ENCODE data around the gene PARD3. TPM values are rescaled to one million over a fixed set of nuclear protein-coding genes. Genes with fewer than 3 reads are reported as not detected.

PARD3 gene
- total and polyA plus RNA-seq, 12 donors = 17.0 to 93.8 (median 47.3) TPM

DNA sequence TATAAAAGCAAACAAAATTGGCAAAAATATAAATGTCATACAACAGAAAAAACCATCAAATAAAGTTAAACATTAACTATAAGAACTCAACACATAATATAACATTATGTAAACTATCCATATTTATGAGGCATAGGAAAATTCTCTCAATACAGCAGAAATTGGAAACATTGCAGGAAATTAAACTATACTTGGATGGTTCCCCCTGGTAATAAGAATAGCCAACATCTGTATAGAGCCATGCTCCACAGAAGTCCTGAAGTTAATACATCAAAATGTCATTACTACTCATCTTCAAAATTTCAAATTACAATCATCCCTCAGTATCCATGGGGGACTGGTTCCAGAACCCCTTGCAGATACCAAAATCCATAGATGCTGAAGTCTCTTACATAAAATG is 350.5 kb downstream of the PARD3 start:
- H3K27ac ChIP-seq = no peak overlapping the region
- H3K4me1 ChIP-seq (replicated peaks in 1 of 2) = no peaks in the 10 kb centered on the region
- H3K36me3 ChIP-seq (replicated peaks in 1 of 2) = no peaks in the 10 kb centered on the region
- no peaks in the 10 kb centered on the region for H3K9me3 ChIP-seq (replicated peaks in 1 of 3)
- TF ChIP-seq, protein P1, sequence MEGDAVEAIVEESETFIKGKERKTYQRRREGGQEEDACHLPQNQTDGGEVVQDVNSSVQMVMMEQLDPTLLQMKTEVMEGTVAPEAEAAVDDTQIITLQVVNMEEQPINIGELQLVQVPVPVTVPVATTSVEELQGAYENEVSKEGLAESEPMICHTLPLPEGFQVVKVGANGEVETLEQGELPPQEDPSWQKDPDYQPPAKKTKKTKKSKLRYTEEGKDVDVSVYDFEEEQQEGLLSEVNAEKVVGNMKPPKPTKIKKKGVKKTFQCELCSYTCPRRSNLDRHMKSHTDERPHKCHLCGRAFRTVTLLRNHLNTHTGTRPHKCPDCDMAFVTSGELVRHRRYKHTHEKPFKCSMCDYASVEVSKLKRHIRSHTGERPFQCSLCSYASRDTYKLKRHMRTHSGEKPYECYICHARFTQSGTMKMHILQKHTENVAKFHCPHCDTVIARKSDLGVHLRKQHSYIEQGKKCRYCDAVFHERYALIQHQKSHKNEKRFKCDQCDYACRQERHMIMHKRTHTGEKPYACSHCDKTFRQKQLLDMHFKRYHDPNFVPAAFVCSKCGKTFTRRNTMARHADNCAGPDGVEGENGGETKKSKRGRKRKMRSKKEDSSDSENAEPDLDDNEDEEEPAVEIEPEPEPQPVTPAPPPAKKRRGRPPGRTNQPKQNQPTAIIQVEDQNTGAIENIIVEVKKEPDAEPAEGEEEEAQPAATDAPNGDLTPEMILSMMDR (IDR thresholded peaks at IDR 0.05) = no peak
- no peak for DNase-seq
- H3K4me3 ChIP-seq = no peak overlapping the region
- intact Hi-C loops (cut with DNase I) = no loop called here
- no peaks in the 10 kb centered on the region for H3K27me3 ChIP-seq

DNA sequence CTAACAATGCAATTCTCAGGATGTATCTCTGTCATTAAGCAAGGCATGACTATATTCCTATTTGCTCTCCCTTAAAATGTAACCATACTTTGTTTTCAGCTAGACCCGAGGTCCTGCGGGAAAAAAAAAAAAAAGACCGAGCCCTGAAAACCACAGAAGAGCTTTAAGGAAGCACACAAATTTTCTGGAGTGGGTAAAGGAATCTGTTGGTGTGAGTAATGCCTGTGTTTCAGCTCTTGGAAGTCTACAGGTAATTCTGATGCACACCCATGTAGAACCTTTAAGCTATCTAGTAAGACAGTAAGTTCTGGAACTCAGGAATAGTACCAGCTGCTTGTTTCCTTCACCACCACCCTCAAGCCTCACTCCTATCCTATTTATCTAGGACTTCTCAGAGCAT is 351.1 kb downstream of the PARD3 start:
- Histone ChIP-seq H3K27me3 (no peaks in the 10 kb centered on the region), H3K9me3 (replicated peaks in 1 of 3) (no peaks in the 10 kb centered on the region), H3K4me1 (replicated peaks in 1 of 2) (no peaks in the 10 kb centered on the region), H3K4me3 (no peak overlapping the region), H3K27ac (no peak overlapping the region), H3K36me3 (replicated peaks in 1 of 2) (no peaks in the 10 kb centered on the region)
- no peak for DNase-seq
- 82 to 93% (median 91%) methylated on average over 3 of the region's 3 CpGs for WGBS, 4 donors
- TF ChIP-seq POLR2A (IDR thresholded peaks at IDR 0.05) = no peak
- TF ChIP-seq, protein P1 (IDR thresholded peaks at IDR 0.05) = no peak
- intact Hi-C loops (cut with DNase I) = no loop called here

DNA sequence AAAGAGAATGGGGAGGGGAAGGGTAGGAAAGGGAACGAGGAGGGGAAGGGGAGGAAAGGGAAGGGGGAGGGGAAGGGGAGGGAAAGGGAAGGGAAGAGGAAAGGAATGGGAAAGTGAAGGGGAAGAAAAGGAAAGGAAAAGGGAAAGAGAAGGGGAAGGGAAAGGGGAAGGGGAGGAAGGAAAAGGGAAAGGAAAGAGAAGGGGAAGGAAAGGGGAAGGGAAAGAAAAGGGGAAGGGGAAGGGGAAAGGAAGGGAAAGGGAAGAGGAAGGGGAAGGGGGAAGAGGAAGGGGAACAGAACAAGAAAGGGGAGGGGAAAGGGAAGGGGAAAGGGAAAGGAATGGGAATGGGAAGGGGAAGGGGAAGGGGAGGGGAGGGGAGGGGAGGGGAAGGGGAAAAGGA is 352.1 kb downstream of the PARD3 start:
- no peaks in the 10 kb centered on the region for H3K9me3 ChIP-seq (replicated peaks in 1 of 3)

DNA sequence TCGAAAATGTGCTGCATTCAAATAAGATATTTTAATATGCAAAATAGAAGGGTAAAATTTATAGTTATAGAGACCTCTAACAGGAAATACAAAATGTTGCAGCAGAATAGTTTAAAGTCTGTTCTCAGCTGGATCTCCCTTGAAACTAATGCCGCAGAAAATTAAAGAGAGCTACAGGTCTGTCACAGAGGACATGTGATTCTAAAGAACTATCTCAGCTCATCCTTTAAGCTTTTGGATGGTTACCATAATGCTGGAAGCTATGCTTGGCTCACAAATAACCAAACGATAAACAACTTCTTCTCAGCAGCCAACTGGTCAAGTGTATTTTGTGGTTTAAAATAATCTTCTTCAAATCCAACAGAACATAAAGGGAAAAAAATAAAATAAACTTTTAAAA is 353.0 kb downstream of the PARD3 start:
- H3K27ac ChIP-seq = no peak overlapping the region
- no peaks in the 10 kb centered on the region for H3K27me3 ChIP-seq
- H3K4me1 ChIP-seq (replicated peaks in 1 of 2) = no peaks in the 10 kb centered on the region
- DNase-seq = no peak
- no peaks in the 10 kb centered on the region for H3K9me3 ChIP-seq (replicated peaks in 1 of 3)
- no peaks in the 10 kb centered on the region for H3K36me3 ChIP-seq (replicated peaks in 1 of 2)
- WGBS, 4 donors = 80 to 88% (median 81%) methylated on average over 3 of the region's 3 CpGs
- intact Hi-C loops (cut with DNase I) = no loop called here
- no peak for TF ChIP-seq POLR2A (IDR thresholded peaks at IDR 0.05)
- TF ChIP-seq, protein P1 (IDR thresholded peaks at IDR 0.05) = no peak
- H3K4me3 ChIP-seq = no peak overlapping the region

More for the DNA sequence above, 352.1 kb downstream of the PARD3 start:
- DNase-seq = no peak
- intact Hi-C loops (cut with DNase I) = no loop called here
- Histone ChIP-seq H3K36me3 (replicated peaks in 1 of 2) (no peaks in the 10 kb centered on the region), H3K4me1 (replicated peaks in 1 of 2) (no peaks in the 10 kb centered on the region), H3K27me3 (no peaks in the 10 kb centered on the region), H3K27ac (no peak overlapping the region), H3K4me3 (no peak overlapping the region)
- WGBS, 4 donors = 75 to 89% (median 86%) methylated on average over 1 of the region's 1 CpG
- no peak for TF ChIP-seq POLR2A (IDR thresholded peaks at IDR 0.05)
- TF ChIP-seq, protein P1 (IDR thresholded peaks at IDR 0.05) = no peak
